Bone marrow (tissue), 2 donors: ENCODE data around the gene HINFP.
"Not testable (repeated sequence)": the region's sequence is repeated elsewhere in the genome, so short reads cannot be mapped to it uniquely, and the experiment has no call there.

ENCODE experiments used
- DNase-seq, 2 donors: peaks; one replicate each; lab custom pipeline; 2025; lab: John Stamatoyannopoulos, UW

Gene HINFP

DNA sequence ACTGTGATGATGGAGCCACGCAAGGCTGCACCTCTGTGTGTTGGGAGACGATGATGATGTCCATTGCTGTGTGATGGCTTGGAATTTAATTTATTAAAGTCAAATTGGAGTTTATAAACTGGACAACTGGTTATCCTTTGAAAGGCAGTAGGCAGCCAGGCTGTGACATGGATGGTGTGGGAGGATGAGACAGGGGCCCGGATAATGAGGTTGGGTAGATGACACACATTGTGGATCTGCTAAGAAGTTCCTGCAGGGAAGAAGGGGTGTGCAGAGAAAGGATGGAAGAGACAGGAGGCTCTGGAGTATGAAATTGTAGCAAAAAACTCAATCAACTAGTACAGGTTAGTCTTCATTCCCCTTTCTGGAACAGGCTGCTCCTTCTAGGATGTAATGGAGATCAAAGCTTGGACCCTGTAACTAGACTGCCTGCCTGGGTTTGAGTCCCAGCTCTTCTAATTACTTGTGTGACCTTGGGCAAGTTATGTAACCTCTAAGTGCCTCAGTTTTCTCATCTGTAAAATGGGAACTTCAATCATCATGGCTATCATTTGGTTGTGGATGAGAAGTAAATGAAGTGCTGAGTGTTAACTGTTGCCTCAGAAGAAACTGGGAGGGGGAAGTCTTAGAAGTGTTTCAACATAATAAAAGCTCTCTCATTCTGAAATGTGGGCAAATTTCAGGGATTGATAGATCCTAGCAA lies 4.2 kb upstream of the HINFP start:
- DNase-seq, result no peak

DNA sequence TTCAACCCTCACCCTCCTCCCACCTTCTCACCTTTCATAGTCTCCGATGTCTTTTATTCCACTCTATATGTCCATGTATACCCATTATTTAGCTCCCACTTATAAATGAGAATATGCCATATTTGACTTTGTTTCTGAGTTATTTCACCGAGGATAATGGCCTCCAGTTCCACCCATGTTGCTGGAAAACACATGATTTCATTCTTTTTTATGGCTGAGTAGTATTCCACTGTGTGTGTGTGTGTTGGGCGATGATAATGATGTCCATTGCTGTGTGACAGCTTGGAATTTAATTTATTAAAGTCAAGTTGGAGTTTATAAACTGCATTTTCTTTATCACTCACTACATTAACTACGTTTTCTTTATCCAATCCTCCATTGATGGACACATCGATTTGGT lies 3.2 kb upstream of the HINFP start:
- no peak for DNase-seq

DNA sequence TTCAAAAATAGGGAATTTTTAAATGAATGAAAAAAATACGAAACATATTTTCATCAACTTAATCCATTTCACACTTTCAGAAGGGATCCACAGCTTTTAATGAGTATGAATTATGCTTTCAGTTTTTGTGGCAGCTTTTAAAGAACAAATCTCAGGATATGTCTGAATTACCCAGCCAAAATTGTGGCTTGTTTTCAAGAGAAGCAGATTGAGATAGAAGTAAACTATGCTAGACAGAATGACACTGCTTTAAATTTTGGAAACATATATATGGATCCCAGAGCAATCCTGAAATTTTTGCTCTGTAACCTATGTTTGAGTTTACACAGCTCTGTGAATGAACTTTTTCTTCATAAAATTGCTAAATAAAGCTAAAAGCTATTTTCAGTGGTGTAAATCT lies 2.4 kb upstream of the HINFP start:
- DNase-seq, result no peak

DNA sequence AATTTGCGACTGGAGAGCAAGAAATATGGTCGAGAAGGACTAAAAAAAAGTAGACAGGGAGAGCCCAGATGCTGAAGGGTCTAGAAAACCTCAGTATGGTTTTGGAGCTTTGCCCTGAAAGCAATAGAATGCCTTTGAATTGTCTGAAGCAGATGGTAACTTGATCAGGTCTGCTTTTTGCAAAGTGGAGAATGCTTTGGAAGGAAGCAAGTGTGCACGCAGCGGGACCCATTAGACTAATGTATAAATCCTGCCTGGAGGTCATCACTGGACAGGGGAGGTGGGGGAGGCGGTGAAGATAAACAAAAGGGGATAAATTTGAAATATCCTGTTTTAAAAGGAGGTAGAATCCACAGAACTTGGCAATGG lies 757 bp upstream of the HINFP start:
- DNase-seq, result no peak

DNA sequence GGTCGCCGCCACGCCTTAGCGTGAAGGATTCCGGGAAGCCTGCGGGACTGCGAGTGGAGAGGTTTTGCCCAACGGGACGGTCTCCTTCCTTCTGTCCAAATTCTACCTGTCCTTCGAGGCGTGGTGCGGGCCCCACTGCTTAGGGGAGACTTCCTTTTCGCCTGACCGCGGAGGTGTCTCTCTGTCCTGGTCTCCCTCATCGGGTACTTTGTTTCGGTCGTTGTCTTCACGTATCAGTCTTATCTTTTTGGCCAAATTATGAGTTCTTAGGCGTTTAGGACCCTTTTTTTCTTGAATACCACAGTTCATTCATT lies 388 bp downstream of the HINFP start:
- DNase-seq, result no peak

DNA sequence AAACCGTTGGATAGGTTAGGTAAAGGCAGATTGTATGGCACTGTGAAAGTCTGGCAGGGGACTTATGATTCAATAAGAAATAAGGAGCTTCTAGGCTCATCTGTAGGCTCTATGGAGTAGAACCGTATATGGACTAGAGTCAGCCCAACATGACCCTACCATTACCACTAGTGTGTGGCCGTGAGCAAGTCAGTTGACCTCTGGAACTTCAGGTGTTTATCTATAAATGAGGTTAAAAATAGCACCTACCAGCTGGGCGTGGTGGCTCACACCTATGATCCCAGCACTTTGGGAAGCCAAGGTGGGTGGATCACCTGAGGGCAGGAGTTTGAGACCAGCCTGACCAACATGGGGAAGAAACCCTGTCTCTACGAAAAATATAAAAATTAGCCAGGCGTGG lies 4.4 kb downstream of the HINFP start:
- DNase-seq, result no peak

DNA sequence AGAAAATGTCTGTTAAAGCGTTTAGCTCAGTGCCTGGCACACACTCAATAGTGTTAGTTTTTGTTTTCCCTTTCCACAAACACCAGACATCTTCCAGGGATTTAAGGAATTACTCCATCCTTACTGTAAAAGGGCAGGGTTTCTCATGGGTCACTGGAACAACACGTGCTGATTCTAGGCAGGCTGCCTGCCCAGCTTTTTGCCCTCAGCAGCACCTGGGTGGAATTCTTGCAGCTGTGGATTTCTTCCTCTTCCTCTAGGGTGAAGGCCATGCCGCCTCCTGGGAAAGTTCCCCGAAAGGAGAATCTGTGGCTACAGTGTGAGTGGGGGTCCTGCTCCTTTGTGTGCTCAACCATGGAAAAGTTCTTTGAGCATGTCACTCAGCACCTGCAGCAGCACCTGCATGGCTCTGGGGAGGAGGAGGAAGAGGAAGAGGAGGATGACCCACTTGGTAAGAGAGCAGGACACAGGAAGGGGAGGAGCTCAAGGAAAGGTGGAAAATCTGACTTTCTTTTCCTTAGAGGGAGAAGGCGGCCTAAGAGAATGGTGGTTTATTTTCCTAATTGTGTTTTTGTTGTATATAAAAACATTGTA lies 5.4 kb downstream of the HINFP start:
- DNase-seq, result no peak

DNA sequence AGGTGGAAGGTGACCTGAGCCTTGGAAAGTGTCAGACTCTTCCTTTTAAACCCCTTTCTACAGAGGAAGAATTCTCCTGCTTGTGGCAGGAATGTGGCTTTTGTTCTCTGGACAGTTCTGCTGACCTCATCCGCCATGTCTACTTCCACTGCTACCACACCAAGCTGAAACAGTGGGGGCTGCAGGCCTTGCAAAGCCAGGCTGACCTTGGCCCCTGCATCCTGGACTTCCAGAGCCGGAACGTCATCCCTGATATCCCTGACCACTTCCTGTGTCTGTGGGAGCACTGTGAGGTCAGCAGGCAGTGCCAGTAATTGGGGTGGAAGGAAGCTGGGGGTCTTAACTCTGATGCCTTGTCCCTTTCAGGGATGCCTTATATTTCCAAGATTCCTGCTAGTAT lies 9.3 kb downstream of the HINFP start:
- DNase-seq, result no peak

DNA sequence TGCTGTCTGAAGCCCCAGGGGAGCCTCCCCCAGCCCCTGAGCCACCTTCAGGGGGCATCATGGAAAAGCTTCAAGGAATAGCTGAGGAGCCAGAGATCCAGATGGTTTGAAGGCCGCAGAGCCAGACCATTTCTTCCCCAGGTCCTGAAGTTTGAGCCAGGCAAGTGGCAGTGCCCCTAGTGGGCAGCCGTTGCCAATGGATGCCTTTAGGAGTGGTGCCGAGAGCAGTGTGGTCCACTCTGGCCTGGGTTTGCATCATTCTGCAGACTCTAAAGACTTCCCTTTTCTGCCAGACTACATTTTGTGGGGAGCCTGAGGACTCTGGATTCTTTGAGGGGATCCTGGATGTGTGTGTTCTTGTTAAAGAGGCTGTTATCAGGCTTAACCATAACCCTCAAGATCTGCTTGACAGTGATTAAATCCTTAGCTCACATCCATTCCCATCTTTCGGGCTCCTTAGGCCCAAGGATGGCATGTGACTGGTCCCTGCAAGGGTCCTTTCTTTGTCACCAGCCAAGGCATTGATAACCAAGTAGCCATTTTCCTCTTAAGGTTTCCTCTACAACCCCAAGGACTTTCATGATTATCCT lies 13.1 kb downstream of the HINFP start:
- no peak for DNase-seq

DNA sequence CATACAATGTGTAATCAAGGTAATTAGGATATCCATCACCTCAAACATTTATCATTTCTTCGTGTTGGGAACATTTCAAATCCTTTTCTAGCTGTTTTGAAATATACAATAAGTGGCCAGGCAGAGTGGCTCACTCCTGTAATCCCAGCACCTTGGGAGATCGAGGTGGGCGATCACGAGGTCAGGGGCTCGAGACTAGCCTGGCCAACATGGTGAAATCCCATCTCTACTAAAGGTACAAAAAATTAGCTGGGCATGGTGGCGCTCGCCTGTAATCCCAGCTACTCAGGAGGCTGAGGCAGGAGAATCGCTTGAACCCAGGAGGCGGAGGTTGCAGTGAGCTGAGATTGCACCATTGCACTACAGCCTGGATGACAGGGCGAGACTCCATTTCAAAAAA lies 17.9 kb downstream of the HINFP start:
- DNase-seq, result not testable (repeated sequence)

DNA sequence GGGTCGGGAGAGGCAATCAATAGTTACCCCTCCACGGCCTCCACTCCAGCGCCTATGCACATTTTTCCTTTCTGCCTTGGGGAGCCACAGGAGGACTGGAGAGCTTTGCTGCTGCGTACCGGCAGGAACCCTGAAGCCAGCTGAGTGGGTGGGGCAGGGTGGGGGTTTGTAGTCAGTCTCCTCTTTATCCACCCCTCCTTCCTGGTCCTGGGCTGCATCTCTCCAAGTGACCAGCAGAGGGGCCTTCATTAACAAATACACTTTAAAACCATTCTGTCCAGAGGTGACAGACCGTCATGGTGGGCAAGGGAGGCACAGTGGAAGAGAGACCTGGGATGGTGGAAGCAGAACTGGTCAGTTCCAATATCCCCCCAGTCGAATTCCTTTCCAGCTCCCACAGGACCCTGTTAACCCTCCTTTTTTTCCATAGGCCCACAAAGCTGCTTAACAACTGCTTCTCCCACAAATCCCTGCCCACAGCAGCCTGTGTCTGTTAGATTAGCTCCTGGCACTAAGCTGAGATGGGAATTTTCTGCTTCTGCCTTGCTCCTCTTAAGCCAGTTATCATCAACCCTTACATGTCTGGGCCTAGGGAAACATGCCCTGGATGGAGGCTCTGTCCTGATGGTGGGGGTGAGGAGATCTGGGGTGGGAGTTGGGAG lies 23.6 kb downstream of the HINFP start:
- peak in 1 of 2 donors; percentile 26 for DNase-seq

DNA sequence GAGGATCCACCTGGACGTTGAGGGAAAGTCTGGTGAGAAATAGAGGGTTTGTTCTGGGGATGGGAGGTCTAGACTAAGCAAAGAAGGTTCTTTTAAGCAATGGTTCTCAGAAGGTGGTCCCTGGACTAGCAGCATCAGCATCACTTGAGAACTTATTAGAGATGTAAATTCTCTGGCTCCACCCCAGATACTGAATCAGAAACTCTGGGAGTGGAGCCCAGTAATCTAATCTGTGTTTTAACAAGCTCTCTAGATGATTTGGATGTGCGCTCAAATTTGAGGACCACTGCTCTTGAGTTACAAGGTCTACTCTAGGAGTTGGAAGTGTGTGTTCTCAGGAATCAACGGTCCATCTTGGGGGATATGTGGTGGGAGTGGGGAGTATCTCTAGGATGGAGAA lies 24.2 kb downstream of the HINFP start:
- no peak for DNase-seq

DNA sequence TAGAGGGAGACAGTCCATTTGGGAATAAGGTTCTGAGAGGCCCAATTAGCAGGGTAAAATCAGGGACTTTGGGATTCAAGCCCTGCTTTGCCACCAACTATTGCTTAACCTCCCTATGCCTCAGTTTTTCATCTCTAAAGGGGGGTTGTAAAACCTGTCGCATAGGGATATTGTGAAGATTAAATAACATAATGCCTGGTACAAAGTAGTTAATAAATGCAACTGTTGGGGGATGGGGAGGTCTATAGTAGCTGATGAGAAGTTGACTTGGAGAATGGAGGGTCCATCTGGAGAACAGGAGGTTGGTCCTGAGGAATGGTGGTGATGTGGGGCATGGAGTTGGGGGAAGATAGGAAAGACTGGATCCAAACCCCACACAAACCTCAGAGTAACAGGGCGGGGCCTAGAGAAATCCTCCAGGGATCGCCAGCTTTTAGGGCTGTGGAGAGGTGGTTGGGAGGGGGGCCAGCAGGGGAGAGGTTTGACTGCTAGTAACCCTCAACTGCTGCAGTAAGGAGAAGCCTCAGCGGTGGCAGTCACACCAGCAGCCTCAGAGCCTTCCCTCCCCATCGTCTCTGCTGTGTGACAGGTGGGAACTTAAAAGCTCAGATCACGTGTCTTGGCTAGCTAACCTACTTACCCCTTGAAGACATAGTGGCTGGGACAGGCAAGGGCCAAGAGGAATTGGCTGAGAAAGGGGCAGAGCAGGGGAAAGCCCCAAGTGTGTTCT lies 26.4 kb downstream of the HINFP start:
- DNase-seq, result no peak

DNA sequence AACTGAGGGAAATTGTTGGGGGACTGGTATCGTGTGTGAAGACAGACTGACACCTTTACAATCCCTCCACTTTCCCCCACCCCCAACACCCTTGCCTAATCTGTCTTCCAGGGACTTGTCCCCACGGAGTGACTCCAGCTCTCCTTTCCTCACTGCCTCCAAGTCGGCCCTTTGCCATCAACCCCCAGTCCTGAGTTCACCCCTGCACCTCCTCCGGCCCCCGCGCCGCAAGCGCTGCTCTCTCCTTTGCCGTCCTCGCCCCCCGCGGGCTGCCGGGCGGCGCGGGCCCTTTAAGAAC lies 27.3 kb downstream of the HINFP start:
- DNase-seq, result no peak

DNA sequence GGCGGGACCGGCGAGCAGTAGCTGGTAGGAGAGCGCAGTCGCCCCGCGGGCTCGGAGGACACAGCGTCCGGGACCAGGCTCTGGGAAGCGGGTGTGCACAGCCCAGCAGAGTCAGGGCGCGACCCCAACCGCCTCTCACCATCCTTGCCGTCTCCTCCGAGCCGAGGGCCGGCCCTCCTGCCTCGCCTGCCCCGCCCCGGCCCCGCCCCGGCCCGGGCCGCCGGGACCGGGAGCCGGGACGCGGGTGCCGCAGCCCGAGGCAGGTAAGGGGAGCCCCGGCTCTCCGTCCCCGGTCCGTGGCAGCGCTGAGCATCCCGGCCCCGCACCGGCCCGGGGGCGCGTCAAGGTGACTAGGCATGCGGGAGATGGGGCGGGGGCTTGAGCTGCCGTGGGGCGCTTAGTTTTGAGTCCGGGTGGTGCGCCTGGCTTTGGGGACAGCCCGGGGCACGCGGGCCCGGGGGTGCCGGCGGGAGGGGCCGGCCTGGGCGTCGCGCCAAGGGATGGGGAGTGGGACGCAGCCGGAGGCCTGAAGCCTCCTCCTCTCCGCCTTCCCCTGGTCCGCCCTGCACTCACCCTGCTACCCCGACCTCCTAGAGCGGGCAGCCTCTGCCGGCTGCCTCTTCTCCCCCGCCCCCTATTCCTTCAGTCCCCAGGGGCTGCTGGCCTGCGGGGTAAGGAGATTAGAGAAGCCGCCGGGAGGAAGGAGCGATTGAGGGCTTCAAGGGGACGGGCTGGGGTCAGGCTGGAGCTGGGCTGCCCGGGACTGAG lies 27.8 kb downstream of the HINFP start, which contains the start of gene ABCG4:
Gene ABCG4 (plus strand): TSS at position 35 of the 768 bp plus-strand sequence. CDS start 914 bp downstream, outside the sequence.
- DNase-seq, result no peak

DNA sequence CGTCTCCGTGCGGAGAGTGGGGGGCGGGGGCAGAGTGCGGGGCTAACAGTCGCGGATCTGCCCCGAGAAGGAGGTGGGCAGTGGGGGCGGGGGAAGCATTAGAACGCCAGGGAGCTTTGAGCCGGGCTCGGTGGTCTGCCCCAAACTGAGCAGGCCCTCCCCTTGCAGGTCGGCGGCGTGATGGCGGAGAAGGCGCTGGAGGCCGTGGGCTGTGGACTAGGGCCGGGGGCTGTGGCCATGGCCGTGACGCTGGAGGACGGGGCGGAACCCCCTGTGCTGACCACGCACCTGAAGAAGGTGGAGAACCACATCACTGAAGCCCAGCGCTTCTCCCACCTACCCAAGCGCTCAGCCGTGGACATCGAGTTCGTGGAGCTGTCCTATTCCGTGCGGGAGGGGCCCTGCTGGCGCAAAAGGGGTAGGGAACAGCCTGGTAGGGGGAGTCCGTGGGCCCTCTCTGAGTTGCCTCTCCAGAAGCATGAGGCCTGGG lies 28.5 kb downstream of the HINFP start:
- no peak for DNase-seq

DNA sequence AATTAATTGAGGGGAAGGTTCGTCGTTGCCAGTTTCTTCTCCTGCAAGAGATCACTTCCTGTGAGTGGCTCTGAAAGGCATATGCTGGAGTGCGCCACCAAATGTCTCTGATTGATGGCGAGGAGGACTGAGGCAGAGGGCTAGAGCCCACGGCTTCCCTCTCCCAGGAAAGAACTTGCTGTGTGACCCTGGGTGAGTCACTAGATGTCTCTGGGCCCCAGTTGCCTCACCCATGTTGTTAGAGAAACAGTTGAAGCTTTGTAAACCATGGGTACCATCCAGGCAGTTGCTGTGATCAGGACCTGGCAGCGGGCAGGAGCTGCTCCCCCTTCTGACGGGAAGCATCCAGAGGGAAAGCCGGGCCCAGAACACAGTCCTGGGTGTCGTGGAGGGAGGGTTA lies 30.7 kb downstream of the HINFP start:
- no peak for DNase-seq

DNA sequence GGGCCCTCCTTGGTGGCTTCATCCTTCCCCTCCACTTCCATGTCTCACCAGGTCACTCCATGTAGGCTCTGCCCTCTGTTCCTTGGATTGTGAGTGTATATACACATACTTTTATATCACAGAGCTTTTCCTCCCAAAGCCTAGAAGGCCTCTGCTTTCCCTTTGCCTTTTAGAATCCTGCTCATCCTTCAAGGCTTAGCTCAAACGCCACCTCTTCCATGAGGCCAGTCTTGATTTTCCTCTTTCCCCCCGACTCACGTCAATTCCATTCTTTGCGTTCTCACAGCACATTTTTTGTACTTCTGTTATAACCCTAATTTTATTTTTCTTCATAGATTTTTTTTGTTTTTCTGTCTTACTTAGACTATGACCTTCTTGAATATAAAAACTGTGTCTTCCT lies 31.2 kb downstream of the HINFP start:
- no peak for DNase-seq

DNA sequence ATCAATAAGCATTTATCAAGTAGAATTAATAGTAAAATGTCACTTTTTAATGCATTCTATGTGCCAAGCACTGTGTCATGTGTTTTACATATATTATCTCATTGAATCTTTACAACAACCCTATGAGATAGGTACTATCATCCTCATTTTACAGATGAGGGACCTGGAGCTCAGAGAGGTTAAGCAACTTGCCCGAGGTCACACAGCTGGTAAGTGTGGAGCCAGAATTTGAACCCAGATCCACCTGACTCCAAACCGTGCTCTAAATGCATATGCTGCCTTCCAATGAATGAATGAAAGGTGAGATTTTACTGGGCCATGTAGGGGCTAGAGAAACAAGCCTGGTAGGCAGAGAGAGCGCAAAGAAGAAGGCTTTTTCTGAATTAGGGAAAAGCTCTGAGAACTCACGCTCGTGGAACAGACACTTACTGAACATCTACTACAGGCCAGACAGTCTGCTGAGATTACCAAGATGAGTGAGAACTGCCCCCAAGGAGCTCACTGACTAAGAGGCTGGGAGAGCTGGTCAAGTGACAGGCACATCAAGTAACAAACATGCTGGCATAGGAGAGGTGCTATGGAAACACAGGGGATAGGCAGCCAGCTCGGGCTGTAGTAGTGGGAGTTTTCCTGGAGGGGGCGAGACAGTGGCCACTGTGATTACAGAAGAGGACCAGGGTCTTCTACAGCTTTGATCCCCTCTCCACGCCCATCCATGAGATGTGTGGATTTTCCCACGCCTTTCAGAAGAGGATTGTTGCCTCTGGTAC lies 31.9 kb downstream of the HINFP start:
- no peak for DNase-seq

DNA sequence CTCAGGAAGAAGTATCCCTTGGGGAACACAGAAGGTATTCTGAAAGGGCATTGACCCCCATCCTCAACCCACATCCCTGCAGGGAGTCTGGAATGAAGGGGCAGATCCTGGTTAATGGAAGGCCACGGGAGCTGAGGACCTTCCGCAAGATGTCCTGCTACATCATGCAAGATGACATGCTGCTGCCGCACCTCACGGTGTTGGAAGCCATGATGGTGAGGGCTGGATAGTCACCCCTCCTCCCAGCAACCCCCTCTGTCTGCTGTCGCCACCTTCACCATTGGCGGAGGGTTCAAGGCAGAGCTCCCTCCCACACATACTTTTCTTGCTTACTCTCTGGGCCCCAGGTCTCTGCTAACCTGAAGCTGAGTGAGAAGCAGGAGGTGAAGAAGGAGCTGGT lies 32.8 kb downstream of the HINFP start:
- DNase-seq, result no peak
